ENCODE results near the gene ABHD1.

ABHD1 gene

DNA sequence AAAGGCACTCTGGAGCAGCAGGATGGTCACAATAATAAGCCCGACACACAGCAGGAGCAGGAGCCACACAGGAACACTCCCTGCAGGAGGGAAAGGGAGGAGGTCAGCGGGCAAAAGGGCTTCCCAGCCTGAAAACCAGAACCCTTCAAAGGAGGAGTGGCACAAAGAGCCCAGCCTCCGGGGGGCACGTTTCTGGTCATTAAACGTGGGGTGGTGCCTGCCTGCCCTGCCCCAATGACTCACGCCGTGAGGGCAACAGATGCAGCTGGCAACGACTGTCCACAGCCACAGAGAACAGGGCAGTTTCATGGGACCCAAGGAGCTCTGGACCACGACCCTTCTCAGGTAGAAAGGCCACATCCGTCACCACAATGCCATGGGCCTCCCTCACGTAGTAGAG, 7.8 kb downstream of the ABHD1 start:
- Histone ChIP-seq H3K4me3 (ENCODE audit: extremely low read depth, insufficient read depth, low read length, poor library complexity, severe bottlenecking) (no peak overlapping the region), H3K27ac (ENCODE audit: low read depth, low read length, severe bottlenecking) (no peak overlapping the region), H3K36me3 (ENCODE audit: control insufficient read depth, insufficient read depth, low read length) (peaks cover 40% of the 10 kb centered on the region), H3K9me3 (ENCODE audit: control insufficient read depth, low read length) (no peaks in the 10 kb centered on the region), H3K4me1 (ENCODE audit: control insufficient read depth, insufficient read depth, low read length, poor library complexity, severe bottlenecking) (peaks cover 9% of the 10 kb centered on the region)
- 97 to 98% methylated on average over 10 to 11 of the region's 11 CpGs for WGBS, 2 experiments (ENCODE audit: insufficient coverage in 2 of 2)

DNA sequence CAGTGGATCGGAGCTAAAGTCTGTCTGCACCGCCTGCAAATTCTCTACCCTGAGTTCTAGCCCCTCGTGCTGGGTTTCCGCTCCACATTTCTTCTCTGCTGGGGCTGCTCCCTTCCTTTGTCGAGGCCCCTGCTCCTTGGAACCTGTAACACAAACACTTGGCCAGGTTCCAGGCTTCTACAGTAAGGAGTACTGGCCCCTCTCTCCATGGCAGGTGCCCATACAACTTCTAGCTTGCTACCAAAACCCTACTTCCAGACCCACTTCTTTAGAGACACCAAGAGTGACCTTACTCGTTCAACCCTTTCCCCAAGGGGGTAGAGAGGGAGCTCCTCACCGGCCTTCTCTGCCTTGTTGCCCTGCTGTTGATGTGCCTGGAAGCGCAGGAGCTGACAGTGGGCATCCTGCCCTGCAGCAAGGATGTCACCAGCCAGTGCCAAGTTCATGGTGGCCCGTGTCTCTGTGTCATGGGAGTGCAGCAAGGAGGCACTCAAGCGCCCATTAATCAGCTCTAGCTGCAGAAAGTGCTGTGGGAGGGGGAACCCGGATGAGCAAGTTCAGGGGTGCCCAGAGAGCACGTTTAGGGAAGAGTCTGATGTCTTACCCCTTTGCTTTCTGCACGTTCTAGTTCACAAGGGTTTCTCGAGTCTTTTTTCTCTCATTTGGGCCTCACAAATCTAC, 9.7 kb downstream of the ABHD1 start:
- Histone ChIP-seq H3K4me3 (ENCODE audit: extremely low read depth, insufficient read depth, low read length, poor library complexity, severe bottlenecking) (peak overlapping the region; percentile 99), H3K27ac (ENCODE audit: low read depth, low read length, severe bottlenecking) (no peak overlapping the region), H3K9me3 (ENCODE audit: control insufficient read depth, low read length) (no peaks in the 10 kb centered on the region), H3K36me3 (ENCODE audit: control insufficient read depth, insufficient read depth, low read length) (peaks cover 40% of the 10 kb centered on the region), H3K4me1 (ENCODE audit: control insufficient read depth, insufficient read depth, low read length, poor library complexity, severe bottlenecking) (peaks cover 9% of the 10 kb centered on the region)
- WGBS, 2 experiments (ENCODE audit: insufficient coverage in 2 of 2), result 66 to 77% methylated on average over 10 to 13 of the region's 14 CpGs

DNA sequence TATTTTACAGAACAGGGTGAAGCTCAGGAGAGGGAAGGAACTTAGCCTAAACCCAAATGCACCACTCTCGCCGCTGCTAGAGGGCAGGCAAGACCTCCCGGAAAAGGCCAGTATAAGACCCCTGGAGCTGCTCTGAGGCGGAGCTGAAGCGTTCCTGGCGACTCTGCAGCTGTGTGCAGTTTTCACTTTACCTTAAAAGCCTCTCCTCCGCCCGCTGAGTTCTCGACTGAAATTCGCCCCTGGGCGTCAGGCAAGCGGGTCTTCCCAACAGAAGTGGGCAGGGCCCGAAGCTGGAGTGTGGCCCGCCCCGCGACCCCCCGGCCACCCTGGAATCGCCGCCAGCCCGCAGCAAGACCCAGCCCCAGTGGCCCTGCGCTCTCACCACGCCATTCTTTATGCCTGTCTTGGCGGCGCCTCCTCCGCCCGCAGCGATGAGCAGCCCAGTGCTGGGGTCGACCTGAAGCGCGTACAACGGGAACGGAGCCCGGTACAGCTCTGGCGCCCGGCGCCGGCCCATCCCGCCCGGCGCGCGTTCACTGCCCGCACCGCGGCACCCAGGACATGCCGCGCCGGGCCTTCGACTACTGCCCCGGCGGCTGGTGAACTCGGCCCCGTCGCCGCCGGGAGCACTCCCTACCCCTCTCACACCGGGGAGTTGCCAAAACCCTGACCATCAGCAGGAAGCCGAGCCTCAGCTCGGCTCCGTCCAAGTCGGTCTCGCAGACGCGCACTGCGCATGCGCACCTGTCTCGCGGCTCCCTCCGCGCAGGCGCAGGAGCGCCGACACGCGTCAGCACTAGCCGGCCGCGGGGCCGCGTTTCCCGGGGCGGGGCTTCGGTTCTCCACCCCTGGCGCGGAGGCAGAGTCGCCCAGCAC, 10.5 kb downstream of the ABHD1 start, which contains the start of gene PREB:
Gene PREB (minus strand): TSS at position 732 of the 876 bp plus-strand sequence. CDS start 215 bp downstream, at position 517.
- Histone ChIP-seq H3K27ac (ENCODE audit: low read depth, low read length, severe bottlenecking) (no peak within 1 kb of the TSS), H3K9me3 (ENCODE audit: control insufficient read depth, low read length) (no peaks in the 10 kb centered on the region), H3K36me3 (ENCODE audit: control insufficient read depth, insufficient read depth, low read length) (peaks cover 40% of the 10 kb centered on the region), H3K4me3 (ENCODE audit: extremely low read depth, insufficient read depth, low read length, poor library complexity, severe bottlenecking) (peak within 1 kb of the TSS; percentile 99), H3K4me1 (ENCODE audit: control insufficient read depth, insufficient read depth, low read length, poor library complexity, severe bottlenecking) (peaks cover 9% of the 10 kb centered on the region)
- WGBS, 2 experiments (ENCODE audit: insufficient coverage in 2 of 2), result 0% methylated on average over 56 to 75 of the region's 86 CpGs

DNA sequence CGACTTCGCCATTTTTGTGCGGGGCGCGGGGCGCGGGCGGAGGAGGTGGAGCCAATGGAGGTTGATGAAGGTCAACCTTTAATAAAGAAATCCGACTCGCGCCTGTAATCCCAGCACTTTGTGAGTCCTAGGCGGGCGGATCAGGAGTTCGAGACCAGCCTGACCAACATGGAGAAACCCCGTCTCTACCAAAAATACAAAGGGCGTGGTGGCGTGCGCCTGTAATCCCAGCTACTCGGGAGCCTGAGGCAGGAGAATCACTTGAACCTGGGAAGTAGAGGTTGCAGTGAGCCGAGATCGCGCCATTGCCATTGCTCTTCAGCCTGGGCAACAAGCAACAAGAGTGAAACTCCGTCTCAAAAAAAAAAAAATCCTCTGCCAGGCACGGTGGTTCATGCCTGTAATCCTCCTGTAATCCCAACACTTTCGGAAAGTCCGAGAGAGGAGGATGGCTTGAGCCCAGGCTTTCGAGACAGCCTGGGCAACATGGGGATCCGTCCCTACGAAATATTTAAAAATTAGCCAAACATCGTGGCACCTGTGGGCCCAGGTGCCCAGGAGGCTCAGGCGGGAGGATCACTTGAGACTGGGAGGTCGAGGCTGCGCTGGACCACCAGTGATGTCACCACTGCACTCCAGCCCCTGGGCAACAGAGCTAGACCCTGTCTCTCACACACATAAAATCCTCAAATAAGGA, 11.3 kb downstream of the ABHD1 start:
- 55 to 58% methylated on average over 33 of the region's 33 CpGs for WGBS, 2 experiments (ENCODE audit: insufficient coverage in 2 of 2)
- Histone ChIP-seq H3K4me1 (ENCODE audit: control insufficient read depth, insufficient read depth, low read length, poor library complexity, severe bottlenecking) (peaks cover 9% of the 10 kb centered on the region), H3K36me3 (ENCODE audit: control insufficient read depth, insufficient read depth, low read length) (peaks cover 34% of the 10 kb centered on the region), H3K9me3 (ENCODE audit: control insufficient read depth, low read length) (no peaks in the 10 kb centered on the region), H3K27ac (ENCODE audit: low read depth, low read length, severe bottlenecking) (no peak overlapping the region), H3K4me3 (ENCODE audit: extremely low read depth, insufficient read depth, low read length, poor library complexity, severe bottlenecking) (peak overlapping the region; percentile 99)

DNA sequence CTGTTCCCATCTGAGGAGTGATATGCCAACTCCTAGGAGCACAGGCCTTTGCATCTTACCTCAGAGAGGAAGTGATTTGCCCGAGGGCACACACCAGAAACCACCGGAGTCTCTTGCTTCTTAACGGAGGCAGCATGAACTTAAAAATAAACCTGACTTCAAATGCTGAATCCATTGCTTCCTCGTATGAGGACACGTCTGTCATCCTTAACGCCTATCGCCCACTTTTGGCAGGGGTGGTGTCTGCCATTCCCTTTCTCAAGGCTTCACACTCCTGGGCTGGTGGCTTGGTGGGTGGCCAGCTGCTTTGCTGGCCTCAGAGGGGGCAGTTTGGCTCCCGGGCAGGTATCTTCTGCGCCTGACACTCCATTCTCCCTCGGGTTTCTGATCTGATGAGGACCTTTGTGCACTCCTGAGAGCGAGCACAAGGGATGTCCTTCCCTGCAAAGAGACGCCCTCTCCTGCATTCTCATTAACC, 11.9 kb downstream of the ABHD1 start:
- Histone ChIP-seq H3K36me3 (ENCODE audit: control insufficient read depth, insufficient read depth, low read length) (peaks cover 28% of the 10 kb centered on the region), H3K9me3 (ENCODE audit: control insufficient read depth, low read length) (no peaks in the 10 kb centered on the region), H3K4me1 (ENCODE audit: control insufficient read depth, insufficient read depth, low read length, poor library complexity, severe bottlenecking) (peaks cover 9% of the 10 kb centered on the region), H3K27ac (ENCODE audit: low read depth, low read length, severe bottlenecking) (no peak overlapping the region), H3K4me3 (ENCODE audit: extremely low read depth, insufficient read depth, low read length, poor library complexity, severe bottlenecking) (no peak overlapping the region)
- WGBS, 2 experiments (ENCODE audit: insufficient coverage in 2 of 2), result 93 to 98% methylated on average over 10 to 12 of the region's 12 CpGs

DNA sequence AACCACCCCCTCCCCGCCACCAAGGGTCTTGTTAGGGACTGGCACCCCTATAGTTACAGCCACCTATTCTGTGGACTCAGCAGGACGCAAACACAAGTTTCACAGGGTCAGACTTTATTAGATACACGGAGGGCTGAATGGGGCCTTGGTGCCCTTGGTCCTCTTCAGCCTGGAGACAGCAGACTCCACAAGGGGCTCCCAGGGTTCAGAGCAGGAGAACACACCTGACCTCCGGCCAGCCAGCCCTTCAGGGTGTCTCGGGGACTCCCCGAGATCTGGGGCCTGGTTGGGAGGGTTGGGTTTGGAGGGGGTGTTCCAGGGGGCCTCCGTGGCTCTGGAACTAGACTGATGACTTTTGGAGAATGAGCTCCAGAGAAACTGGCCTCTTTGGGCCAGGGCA, 13.1 kb downstream of the ABHD1 start:
- Histone ChIP-seq H3K4me1 (ENCODE audit: control insufficient read depth, insufficient read depth, low read length, poor library complexity, severe bottlenecking) (peaks cover 9% of the 10 kb centered on the region), H3K4me3 (ENCODE audit: extremely low read depth, insufficient read depth, low read length, poor library complexity, severe bottlenecking) (no peak overlapping the region), H3K9me3 (ENCODE audit: control insufficient read depth, low read length) (no peaks in the 10 kb centered on the region), H3K36me3 (ENCODE audit: control insufficient read depth, insufficient read depth, low read length) (peaks cover 16% of the 10 kb centered on the region), H3K27ac (ENCODE audit: low read depth, low read length, severe bottlenecking) (no peak overlapping the region)
- WGBS, 2 experiments (ENCODE audit: insufficient coverage in 2 of 2), result 87 to 95% methylated on average over 5 to 7 of the region's 7 CpGs

DNA sequence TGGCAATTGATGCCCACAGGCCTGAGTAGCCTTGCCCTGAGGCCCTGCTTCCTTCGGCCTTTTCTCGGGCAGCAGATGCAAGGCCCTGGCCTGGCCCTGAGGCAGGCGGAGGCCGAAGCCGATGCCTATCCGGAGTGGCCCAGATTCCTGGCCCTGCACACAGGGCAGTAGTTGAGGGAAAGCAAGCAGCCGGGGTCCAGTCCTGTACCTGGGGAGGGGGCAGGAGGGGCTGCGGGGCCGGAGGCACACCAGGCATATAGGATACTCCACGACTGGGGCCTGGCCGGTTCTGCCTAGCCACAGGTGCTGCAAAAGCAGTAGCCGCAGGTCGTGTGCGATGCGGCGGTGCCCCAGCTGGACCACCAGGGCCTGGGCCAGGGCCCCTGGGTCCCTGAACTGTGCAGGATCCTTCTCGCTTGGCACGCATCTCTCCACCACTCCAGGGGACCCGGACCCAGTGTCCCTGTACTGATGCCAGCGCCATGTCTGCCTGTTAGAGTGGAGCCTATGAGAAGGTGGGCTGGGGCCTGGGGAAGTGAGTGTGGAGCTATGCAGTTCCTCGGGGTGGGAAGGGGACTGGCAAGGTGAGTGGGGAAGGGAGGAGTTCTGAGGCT, 13.8 kb downstream of the ABHD1 start:
- H3K9me3 ChIP-seq (ENCODE audit: control insufficient read depth, low read length), result no peaks in the 10 kb centered on the region
- no peak overlapping the region for H3K27ac ChIP-seq (ENCODE audit: low read depth, low read length, severe bottlenecking)
- no peak overlapping the region for H3K4me3 ChIP-seq (ENCODE audit: extremely low read depth, insufficient read depth, low read length, poor library complexity, severe bottlenecking)
- H3K36me3 ChIP-seq (ENCODE audit: control insufficient read depth, insufficient read depth, low read length), result peaks cover 9% of the 10 kb centered on the region
- WGBS, 2 experiments (ENCODE audit: insufficient coverage in 2 of 2), result 91 to 97% methylated on average over 13 to 20 of the region's 21 CpGs
- peaks cover 9% of the 10 kb centered on the region for H3K4me1 ChIP-seq (ENCODE audit: control insufficient read depth, insufficient read depth, low read length, poor library complexity, severe bottlenecking)

DNA sequence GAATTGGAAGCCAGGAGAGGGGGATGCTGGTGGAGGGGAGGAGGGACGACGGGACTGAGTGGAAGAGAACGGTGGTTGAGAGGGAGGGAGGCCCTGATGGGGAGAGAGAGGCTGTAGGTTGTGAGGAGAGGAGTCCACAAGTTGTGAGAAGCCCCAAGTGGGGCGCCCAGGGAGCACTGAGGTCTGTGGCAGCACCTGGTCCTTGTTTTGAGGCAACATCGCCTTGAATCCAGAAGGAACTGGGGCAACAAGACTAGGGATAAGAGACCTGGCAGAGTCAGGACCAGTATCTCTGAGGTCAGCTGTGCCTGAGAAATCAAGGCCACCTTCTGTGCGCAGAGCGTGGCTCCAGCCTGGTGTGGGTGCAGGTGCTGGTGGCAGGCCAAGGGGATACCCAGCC, 14.5 kb downstream of the ABHD1 start:
- WGBS, 2 experiments (ENCODE audit: insufficient coverage in 2 of 2), result 82 to 87% methylated on average over 5 to 7 of the region's 7 CpGs
- no peak overlapping the region for H3K4me3 ChIP-seq (ENCODE audit: extremely low read depth, insufficient read depth, low read length, poor library complexity, severe bottlenecking)
- H3K27ac ChIP-seq (ENCODE audit: low read depth, low read length, severe bottlenecking), result no peak overlapping the region
- peaks cover under 1% of the 10 kb centered on the region for H3K9me3 ChIP-seq (ENCODE audit: control insufficient read depth, low read length)
- H3K4me1 ChIP-seq (ENCODE audit: control insufficient read depth, insufficient read depth, low read length, poor library complexity, severe bottlenecking), result peaks cover 5% of the 10 kb centered on the region
- H3K36me3 ChIP-seq (ENCODE audit: control insufficient read depth, insufficient read depth, low read length), result peaks cover 2% of the 10 kb centered on the region

DNA sequence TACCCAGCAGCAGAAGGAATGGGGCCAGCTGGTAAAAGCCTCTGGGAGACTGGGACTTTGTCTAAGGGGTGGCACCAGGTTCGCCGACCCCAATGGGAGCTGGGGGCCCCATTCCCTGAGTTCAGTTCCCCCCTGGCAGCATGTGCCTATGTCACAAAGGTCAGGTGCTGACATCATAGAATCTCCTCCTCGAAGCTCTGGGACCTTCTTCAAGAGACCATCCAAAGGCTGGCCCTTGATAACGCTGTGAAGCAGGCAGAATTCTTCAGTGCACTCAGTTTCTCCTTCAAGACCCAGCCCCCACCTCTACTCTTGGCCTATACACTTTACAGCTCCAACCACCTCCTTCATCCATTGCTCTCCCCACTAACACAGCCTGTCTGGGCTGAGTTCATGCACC, 15.7 kb downstream of the ABHD1 start, which contains the start of gene PRR30:
Gene PRR30 (minus strand): TSS at position 101 of the 400 bp plus-strand sequence. CDS start 1,081 bp downstream, outside the sequence.
- H3K9me3 ChIP-seq (ENCODE audit: control insufficient read depth, low read length), result peaks cover 4% of the 10 kb centered on the region
- no peaks in the 10 kb centered on the region for H3K4me1 ChIP-seq (ENCODE audit: control insufficient read depth, insufficient read depth, low read length, poor library complexity, severe bottlenecking)
- no peaks in the 10 kb centered on the region for H3K36me3 ChIP-seq (ENCODE audit: control insufficient read depth, insufficient read depth, low read length)
- H3K4me3 ChIP-seq (ENCODE audit: extremely low read depth, insufficient read depth, low read length, poor library complexity, severe bottlenecking), result no peak within 1 kb of the TSS
- H3K27ac ChIP-seq (ENCODE audit: low read depth, low read length, severe bottlenecking), result no peak within 1 kb of the TSS
- WGBS, 2 experiments (ENCODE audit: insufficient coverage in 2 of 2), result 77 to 86% methylated on average over 3 to 4 of the region's 4 CpGs

DNA sequence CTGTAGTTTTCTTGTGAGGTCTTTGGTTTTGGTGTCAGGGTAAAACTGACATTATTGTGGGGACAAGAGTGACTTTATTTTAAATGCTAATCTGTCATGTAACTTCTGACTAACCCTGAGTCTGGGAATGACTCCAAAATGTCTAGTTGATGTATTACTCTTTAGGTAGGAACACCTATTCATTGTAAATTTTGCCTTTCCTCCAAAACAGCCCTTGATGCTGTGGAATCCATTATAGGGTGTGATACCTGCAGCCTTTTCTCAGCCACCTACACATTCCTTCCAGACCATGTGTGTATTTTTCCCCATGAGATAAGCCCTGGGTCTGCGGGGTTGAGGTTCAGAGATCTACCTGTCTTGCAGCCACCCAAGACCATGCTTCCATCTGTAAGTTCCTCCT, 19.7 kb downstream of the ABHD1 start:
- WGBS, 2 experiments (ENCODE audit: insufficient coverage in 2 of 2), result 81 to 88% methylated on average over 1 of the region's 1 CpG
- peaks cover 4% of the 10 kb centered on the region for H3K9me3 ChIP-seq (ENCODE audit: control insufficient read depth, low read length)
- H3K27ac ChIP-seq (ENCODE audit: low read depth, low read length, severe bottlenecking), result no peak overlapping the region
- H3K4me1 ChIP-seq (ENCODE audit: control insufficient read depth, insufficient read depth, low read length, poor library complexity, severe bottlenecking), result no peaks in the 10 kb centered on the region
- H3K4me3 ChIP-seq (ENCODE audit: extremely low read depth, insufficient read depth, low read length, poor library complexity, severe bottlenecking), result no peak overlapping the region
- H3K36me3 ChIP-seq (ENCODE audit: control insufficient read depth, insufficient read depth, low read length), result no peaks in the 10 kb centered on the region
